HCT116 (cell line): ENCODE measurements around the gene FCHSD2. TPM values are rescaled to one million over a fixed set of nuclear protein-coding genes. Genes with fewer than 3 reads are reported as not detected.

ENCODE experiments used
- ATAC-seq: fragments of 200-7000 bp; cut with Tn5 transposase; 2 replicates; pipeline ENCODE4 v1.9.1; 2020; ENCODE audit warnings: mild to moderate bottlenecking, moderate library complexity
- BruUV-seq: library from RNA; stranded (reverse); fragments of 400-500 nt; replicated peaks from 2 replicates; lab custom pipeline; 2021; lab: Mats Ljungman, UMichigan
- CTCF ChIA-PET: fragments of 300-600 bp; sonication (Branson Sonifier 250); formaldehyde crosslinking; loops from one replicate; lab custom pipeline; 2021; ENCODE audit warnings: antibody characterized with exemption; lab: Charles Lee
- POLR2A ChIA-PET: fragments of 300-600, 350-600 bp; sonication (Branson Sonifier 250); formaldehyde crosslinking; loops from one replicate; lab custom pipeline; 2021; ENCODE audit warnings: antibody characterized with exemption; lab: Charles Lee
- RAD21 ChIA-PET, 2 experiments: fragments of 300-600 bp; sonication (Branson Sonifier 250); formaldehyde crosslinking; loops; one replicate each; lab custom pipeline; 2023; ENCODE audit warnings: low total read pairs in 2 of 2; ENCODE audit not compliant: uncharacterized antibody in 2 of 2, unreplicated experiment in 2 of 2, low non-redundant PET in 1 of 2; lab: Charles Lee
- DNase-seq: peaks from one replicate; pipeline ENCODE4 v3.0.0-alpha.2; 2010; ENCODE audit warnings: low read depth, low spot score
- H2AFZ ChIP-seq: fragments of 200-600 bp; shearing (Covaris generic), sonication (generic); 2 replicates; pipeline ENCODE4 v1.6.1; 2017; ENCODE audit warnings: low read depth, mixed run types, mixed read lengths, antibody characterized with exemption, low read length; ENCODE audit not compliant: poor library complexity, severe bottlenecking
- H3K27ac ChIP-seq: 2 replicates; pipeline ENCODE4 v1.5.1; 2012; ENCODE audit warnings: low read depth, low read length
- H3K27me3 ChIP-seq: fragments of 200-600 bp; sonication (generic); 2 replicates; pipeline ENCODE4 v1.6.1; 2016; ENCODE audit warnings: mixed run types, low read length, mixed read lengths; ENCODE audit not compliant: insufficient read depth
- H3K36me3 ChIP-seq, 2 experiments: fragments of 200-500 bp in 1 of 2; fragments of 200-600 bp in 1 of 2; sonication (Bioruptor generic) in 1 of 2; sonication (generic) in 1 of 2; 2 replicates each; pipeline versions ENCODE4 v1.5.1 to v1.6.1; 2014 to 2016; ENCODE audit warnings: low read length in 2 of 2, inconsistent platforms in 1 of 2, mixed read lengths in 1 of 2, mixed run types in 1 of 2; ENCODE audit not compliant: insufficient read depth in 2 of 2, control insufficient read depth in 1 of 2
- H3K4me1 ChIP-seq, 2 experiments: fragments of 200-600 bp in 1 of 2; sonication (generic) in 1 of 2; 2 replicates each; pipeline versions ENCODE4 v1.5.1 to v1.6.1; 2012 to 2017; ENCODE audit warnings: low read length in 2 of 2, inconsistent platforms in 1 of 2, mild to moderate bottlenecking in 1 of 2, mixed read lengths in 1 of 2, mixed run types in 1 of 2, moderate library complexity in 1 of 2; ENCODE audit not compliant: insufficient read depth in 2 of 2, control insufficient read depth in 1 of 2
- H3K4me2 ChIP-seq: fragments of 200-600 bp; sonication (generic); 2 replicates; pipeline ENCODE4 v1.6.1; 2017; ENCODE audit warnings: mixed run types, low read length, mixed read lengths
- H3K4me3 ChIP-seq, 2 experiments: fragments of 200-600 bp in 1 of 2; sonication (generic) in 1 of 2; replicated peaks in 1 of 2; 2 replicates each; pipeline ENCODE4 v1.5.1; 2011 to 2016; ENCODE audit warnings: low read length in 2 of 2, control low read depth in 1 of 2, low read depth in 1 of 2, mild to moderate bottlenecking in 1 of 2, mixed read lengths in 1 of 2, mixed run types in 1 of 2
- H3K79me2 ChIP-seq: fragments of 200-600 bp; sonication (generic); 2 replicates; pipeline ENCODE4 v1.6.1; 2017; ENCODE audit warnings: mild to moderate bottlenecking, mixed run types, low read length, moderate library complexity, mixed read lengths; ENCODE audit not compliant: insufficient read depth
- H3K9ac ChIP-seq: fragments of 200-600 bp; sonication (generic); 2 replicates; pipeline ENCODE4 v1.6.1; 2016; ENCODE audit warnings: low read length, mixed read lengths
- H3K9me2 ChIP-seq: fragments of 200-600 bp; sonication (generic), shearing (Covaris generic); 2 replicates; pipeline ENCODE4 v1.6.1; 2017; ENCODE audit warnings: mixed run types, mild to moderate bottlenecking, moderate library complexity; ENCODE audit not compliant: insufficient read depth
- H3K9me3 ChIP-seq, 2 experiments: fragments of 200-500 bp in 1 of 2; fragments of 200-600 bp in 1 of 2; sonication (Bioruptor generic) in 1 of 2; sonication (generic) in 1 of 2; 2 replicates each; pipeline ENCODE4 v1.6.1; 2014 to 2017; ENCODE audit warnings: low read length in 2 of 2, mixed read lengths in 2 of 2, inconsistent platforms in 1 of 2, low read depth in 1 of 2, mild to moderate bottlenecking in 1 of 2, mixed run types in 1 of 2, moderate library complexity in 1 of 2; ENCODE audit not compliant: control insufficient read depth in 1 of 2, insufficient read depth in 1 of 2
- H4K20me1 ChIP-seq: fragments of 200-600 bp; sonication (generic), shearing (Covaris generic); 2 replicates; pipeline ENCODE4 v1.6.1; 2017; ENCODE audit warnings: mixed run types, mild to moderate bottlenecking, moderate library complexity; ENCODE audit not compliant: insufficient read depth
- ATF3 ChIP-seq: IDR thresholded peaks from 2 replicates; pipeline ENCODE4 v1.6.1; 2012
- CBX3 ChIP-seq: IDR thresholded peaks from 2 replicates; pipeline ENCODE4 v1.6.1; 2012; ENCODE audit warnings: low read depth
- ELF1 ChIP-seq: IDR thresholded peaks from 2 replicates; pipeline ENCODE4 v1.6.1; 2012; ENCODE audit warnings: low read depth, borderline replicate concordance
- FOSL1 ChIP-seq: IDR thresholded peaks from 2 replicates; pipeline ENCODE4 v1.6.1; 2012; ENCODE audit warnings: low read depth
- MAX ChIP-seq: IDR thresholded peaks from 2 replicates; pipeline ENCODE4 v1.6.1; 2012
- POLR2AphosphoS5 ChIP-seq: IDR thresholded peaks from 2 replicates; pipeline ENCODE4 v1.6.1; 2011; ENCODE audit warnings: mild to moderate bottlenecking, low read depth, low read length, moderate library complexity
- REST ChIP-seq: IDR thresholded peaks from 2 replicates; pipeline ENCODE4 v1.6.1; 2012; ENCODE audit warnings: low read depth
- SP1 ChIP-seq: IDR thresholded peaks from 2 replicates; pipeline ENCODE4 v1.6.1; 2012; ENCODE audit warnings: low read depth
- YY1 ChIP-seq: IDR thresholded peaks from 2 replicates; pipeline ENCODE4 v1.6.1; 2011; ENCODE audit warnings: low read length, low read depth, moderate library complexity, mild to moderate bottlenecking; ENCODE audit not compliant: insufficient replicate concordance; ENCODE audit errors: extremely low read depth
- intact Hi-C: fragments of 100-400 bp; cut with micrococcal nuclease; formaldehyde crosslinking; loops from 2 replicates; pipeline ENCODE4 v1.10.0; 2022
- total RNA-seq: library from RNA; stranded (reverse); gene quantifications from one replicate; pipeline ENCODE4 v1.2.1, GENCODE V29; 2021; ENCODE audit not compliant: unreplicated experiment
- TF ChIP-seq, protein P1 (sequence below): IDR thresholded peaks from 2 replicates; pipeline ENCODE4 v1.6.1; 2011; ENCODE audit warnings: mild to moderate bottlenecking, low read length, moderate library complexity; ENCODE audit not compliant: insufficient replicate concordance; ENCODE audit errors: extremely low read depth

The FCHSD2 gene
- total RNA-seq, 1 experiment from 2014 or later, result 15.0 TPM

- TF ChIP-seq SP1 (no peak), FOSL1 (no peak), REST (no peak), YY1 (no peak), POLR2AphosphoS5 (no peak)
- TF ChIP-seq, all 23 proteins: peak for 0
- POLR2A ChIA-PET, result no interaction called here
- no TSS peak for BruUV-seq
Measured at GRCh38 chr11:72900013-72900412, 242.1 kb downstream of the FCHSD2 start.

GRCh38 chr11:72899238-72899637 lies 242.9 kb downstream of the FCHSD2 start:
- ChIA-PET POLR2A (no interaction called here), CTCF (no interaction called here), RAD21 (no interaction called here)
- Histone ChIP-seq H3K27me3 (no peaks in the 10 kb centered on the region), H3K27ac (no peak overlapping the region), H2AFZ (no peak overlapping the region), H3K9me2 (no peaks in the 10 kb centered on the region), H3K4me1 (no peaks in the 10 kb centered on the region), H4K20me1 (no peaks in the 10 kb centered on the region), H3K9ac (no peak overlapping the region), H3K4me2 (no peak overlapping the region), H3K79me2 (no peaks in the 10 kb centered on the region), H3K4me3 (no peak overlapping the region), H3K9me3 (no peaks in the 10 kb centered on the region), H3K36me3 (no peaks in the 10 kb centered on the region)
- BruUV-seq, result no TSS peak
- ATAC-seq (no peak), DNase-seq (no peak)
- intact Hi-C loops, result no loop called here
- TF ChIP-seq ELF1 (no peak), REST (no peak), ATF3 (no peak), CBX3 (no peak), MAX (no peak)
- TF ChIP-seq, protein P1, sequence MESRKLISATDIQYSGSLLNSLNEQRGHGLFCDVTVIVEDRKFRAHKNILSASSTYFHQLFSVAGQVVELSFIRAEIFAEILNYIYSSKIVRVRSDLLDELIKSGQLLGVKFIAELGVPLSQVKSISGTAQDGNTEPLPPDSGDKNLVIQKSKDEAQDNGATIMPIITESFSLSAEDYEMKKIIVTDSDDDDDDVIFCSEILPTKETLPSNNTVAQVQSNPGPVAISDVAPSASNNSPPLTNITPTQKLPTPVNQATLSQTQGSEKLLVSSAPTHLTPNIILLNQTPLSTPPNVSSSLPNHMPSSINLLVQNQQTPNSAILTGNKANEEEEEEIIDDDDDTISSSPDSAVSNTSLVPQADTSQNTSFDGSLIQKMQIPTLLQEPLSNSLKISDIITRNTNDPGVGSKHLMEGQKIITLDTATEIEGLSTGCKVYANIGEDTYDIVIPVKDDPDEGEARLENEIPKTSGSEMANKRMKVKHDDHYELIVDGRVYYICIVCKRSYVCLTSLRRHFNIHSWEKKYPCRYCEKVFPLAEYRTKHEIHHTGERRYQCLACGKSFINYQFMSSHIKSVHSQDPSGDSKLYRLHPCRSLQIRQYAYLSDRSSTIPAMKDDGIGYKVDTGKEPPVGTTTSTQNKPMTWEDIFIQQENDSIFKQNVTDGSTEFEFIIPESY, result no peak

More at GRCh38 chr11:72900013-72900412, 242.1 kb downstream of the FCHSD2 start:
- Histone ChIP-seq H3K4me3 (no peak overlapping the region), H3K9me2 (no peaks in the 10 kb centered on the region), H3K36me3 (no peaks in the 10 kb centered on the region), H3K9me3 (no peaks in the 10 kb centered on the region), H3K27ac (no peak overlapping the region), H3K9ac (no peak overlapping the region), H2AFZ (no peak overlapping the region), H4K20me1 (no peaks in the 10 kb centered on the region), H3K27me3 (no peaks in the 10 kb centered on the region), H3K4me2 (no peak overlapping the region), H3K79me2 (no peaks in the 10 kb centered on the region), H3K4me1 (no peaks in the 10 kb centered on the region)
- RAD21 ChIA-PET, result no interaction called here
- intact Hi-C loops, result no loop called here
- ATAC-seq (no peak), DNase-seq (no peak)
- CTCF ChIA-PET, result no interaction called here
